ENCODE measurements around the gene PNKP. TPM values are rescaled to one million over a fixed set of nuclear protein-coding genes. Genes with fewer than 3 reads are reported as not detected.

The PNKP gene
- total RNA-seq, 1 donor from 2014 or later: 83.2 TPM

- H3K36me3 ChIP-seq: peaks cover 30% of the 10 kb centered on the region
- H3K27me3 ChIP-seq: no peaks in the 10 kb centered on the region
- DNase-seq: peak; percentile 64
- TF ChIP-seq CTCF (IDR thresholded peaks at IDR 0.05): no peak
- no peak overlapping the region for H3K27ac ChIP-seq
- ATAC-seq: no peak
- no peak overlapping the region for H3K4me3 ChIP-seq
- no peaks in the 10 kb centered on the region for H3K9me3 ChIP-seq
- H3K4me1 ChIP-seq: peaks cover 7% of the 10 kb centered on the region
- intact Hi-C loops (cut with DNase I): no loop called here
Observed at GRCh38 chr19:49887665-49888509, 20.5 kb upstream of the PNKP start.

GRCh38 chr19:49887037-49887664 is 19.8 kb upstream of the PNKP start:
- Histone ChIP-seq H3K4me1 (peaks cover 7% of the 10 kb centered on the region), H3K36me3 (peaks cover 37% of the 10 kb centered on the region), H3K27ac (no peak overlapping the region), H3K27me3 (no peaks in the 10 kb centered on the region), H3K4me3 (no peak overlapping the region), H3K9me3 (no peaks in the 10 kb centered on the region)
- DNase-seq: no peak
- ATAC-seq: no peak
- TF ChIP-seq CTCF (IDR thresholded peaks at IDR 0.05): no peak
- intact Hi-C loops (cut with DNase I): no loop called here

GRCh38 chr19:49884760-49885159 is 17.4 kb upstream of the PNKP start:
- Histone ChIP-seq H3K27ac (no peak overlapping the region), H3K4me3 (no peak overlapping the region), H3K4me1 (no peaks in the 10 kb centered on the region), H3K36me3 (peaks cover 61% of the 10 kb centered on the region), H3K27me3 (no peaks in the 10 kb centered on the region), H3K9me3 (no peaks in the 10 kb centered on the region)
- TF ChIP-seq CTCF (IDR thresholded peaks at IDR 0.05): no peak
- ATAC-seq (no peak), DNase-seq (no peak)
- intact Hi-C loops (cut with DNase I): no loop called here

- intact Hi-C loops (cut with DNase I): no loop called here
- no peak for TF ChIP-seq CTCF (IDR thresholded peaks at IDR 0.05)
Observed at GRCh38 chr19:49884109-49884508, 16.7 kb upstream of the PNKP start.

GRCh38 chr19:49883094-49883493 is 15.7 kb upstream of the PNKP start:
- Histone ChIP-seq H3K27me3 (no peaks in the 10 kb centered on the region), H3K36me3 (peaks cover 72% of the 10 kb centered on the region), H3K27ac (no peak overlapping the region), H3K4me3 (no peak overlapping the region), H3K9me3 (no peaks in the 10 kb centered on the region), H3K4me1 (peaks cover 14% of the 10 kb centered on the region)
- TF ChIP-seq CTCF (IDR thresholded peaks at IDR 0.05): no peak
- DNase-seq (no peak), ATAC-seq (no peak)
- intact Hi-C loops (cut with DNase I): no loop called here

More at GRCh38 chr19:49884109-49884508, 16.7 kb upstream of the PNKP start:
- Histone ChIP-seq H3K4me1 (peaks cover 4% of the 10 kb centered on the region), H3K27me3 (no peaks in the 10 kb centered on the region), H3K9me3 (no peaks in the 10 kb centered on the region), H3K36me3 (peaks cover 67% of the 10 kb centered on the region), H3K27ac (no peak overlapping the region), H3K4me3 (no peak overlapping the region)
- DNase-seq: no peak
- no peak for ATAC-seq
